Omental fat pad (tissue), 4 donors: ENCODE results near the gene NTF4. TPM values are rescaled to one million over a fixed set of nuclear protein-coding genes. Genes with fewer than 3 reads are reported as not detected.
"Not testable (repeated sequence)": the region's sequence is repeated elsewhere in the genome, so short reads cannot be mapped to it uniquely, and the experiment has no call there.

Experiments used
- ATAC-seq: fragments of 150-250 bp; one replicate; pipeline ENCODE4 v1.9.1; 2016; ENCODE audit warnings: mild to moderate bottlenecking, moderate library complexity; ENCODE audit not compliant: low FRiP score
- DNase-seq: peaks from one replicate; pipeline ENCODE4 v3.0.0-alpha.2; 2019; ENCODE audit warnings: low spot score
- CTCF ChIP-seq, 3 donors: fragments of 450-650 bp; IDR thresholded peaks; one replicate each; pipeline ENCODE4 v1.5.1; 2016 to 2017; ENCODE audit warnings: antibody characterized with exemption in 3 of 3, mild to moderate bottlenecking in 3 of 3, moderate library complexity in 2 of 3
- total RNA-seq, 4 donors: library from RNA; depleted of rRNA; stranded (reverse); fragments of >200 nt; gene quantifications; one replicate each; pipeline ENCODE4 v1.1.0, GENCODE V29; 2016

NTF4 gene
- total RNA-seq, 4 donors from 2014 or later = 0.84 TPM; not detected in 3

- TF ChIP-seq CTCF (IDR thresholded peaks at IDR 0.05) = no peak
- peak; percentile 87 for ATAC-seq
- DNase-seq = no peak
Observed at GRCh38 chr19:49056101-49056901, 8.3 kb downstream of the NTF4 start.

- ATAC-seq, DNase-seq: not testable (repeated sequence)
Observed at GRCh38 chr19:49050376-49051033, 14.1 kb downstream of the NTF4 start.

GRCh38 chr19:49049834-49050233, 14.8 kb downstream of the NTF4 start:
- not testable (repeated sequence) for ATAC-seq, DNase-seq

GRCh38 chr19:49049011-49049410, 15.6 kb downstream of the NTF4 start, which contains the start of gene CGB8:
CGB8 (minus strand) TSS chr19:49049111; CDS start chr19:49048739, 372 bp downstream.
- DNase-seq, ATAC-seq: not testable (repeated sequence)

GRCh38 chr19:49043548-49043947, 21.1 kb downstream of the NTF4 start, which contains the start of gene CGB5:
CGB5 (plus strand) TSS chr19:49043848; CDS start chr19:49044210, 362 bp downstream.
- DNase-seq, ATAC-seq: not testable (repeated sequence)

GRCh38 chr19:49042666-49043065, 22.0 kb downstream of the NTF4 start:
- not testable (repeated sequence) for ATAC-seq, DNase-seq

- DNase-seq (no peak), ATAC-seq (no peak)
- no peak for TF ChIP-seq CTCF (IDR thresholded peaks at IDR 0.05)
Observed at GRCh38 chr19:49042177-49042576, 22.4 kb downstream of the NTF4 start.

- not testable (repeated sequence) for ATAC-seq, DNase-seq
Observed at GRCh38 chr19:49039736-49040135, 24.9 kb downstream of the NTF4 start.

GRCh38 chr19:49038557-49039276, 25.9 kb downstream of the NTF4 start:
- not testable (repeated sequence) for ATAC-seq, DNase-seq

- not testable (repeated sequence) for ATAC-seq, DNase-seq
Observed at GRCh38 chr19:49038111-49038510, 26.5 kb downstream of the NTF4 start.

GRCh38 chr19:49036815-49037214, 27.8 kb downstream of the NTF4 start, which contains the start of gene CGB1:
CGB1 (minus strand) TSS chr19:49036895; CDS start chr19:49036711, 184 bp downstream.
- ATAC-seq, DNase-seq: not testable (repeated sequence)

GRCh38 chr19:49031642-49032301, 32.8 kb downstream of the NTF4 start, which contains the start of gene CGB2:
CGB2 (plus strand) TSS chr19:49031890; CDS start chr19:49032096, 206 bp downstream.
- DNase-seq, ATAC-seq: not testable (repeated sequence)

GRCh38 chr19:49030323-49030722, 34.3 kb downstream of the NTF4 start:
- not testable (repeated sequence) for DNase-seq, ATAC-seq

- not testable (repeated sequence) for ATAC-seq, DNase-seq
Observed at GRCh38 chr19:49029749-49030148, 34.9 kb downstream of the NTF4 start.

- ATAC-seq = not testable (repeated sequence)
Observed at GRCh38 chr19:49028686-49029085, 35.9 kb downstream of the NTF4 start.

GRCh38 chr19:49025599-49025998, 39.0 kb downstream of the NTF4 start:
- not testable (repeated sequence) for ATAC-seq, DNase-seq

More at GRCh38 chr19:49028686-49029085, 35.9 kb downstream of the NTF4 start:
- DNase-seq = not testable (repeated sequence)
